ENCODE measurements around the gene PKHD1. TPM values are rescaled to one million over a fixed set of nuclear protein-coding genes. Genes with fewer than 3 reads are reported as not detected.

The PKHD1 gene
- polyA plus RNA-seq, 1 of the 3 experiments (the other 2 are of a cell fraction), result not detected

GRCh38 chr6:52045033-52045432, 42.4 kb downstream of the PKHD1 start:
- Histone ChIP-seq H3K79me2 (ENCODE audit: insufficient read depth) (no peaks in the 10 kb centered on the region), H3K36me3 (replicated peaks in 1 of 2; ENCODE audit: control insufficient read depth in 1 of 2, insufficient read depth in 2 of 2, low read length in 1 of 2) (no peaks in the 10 kb centered on the region), H4K20me1 (ENCODE audit: insufficient read depth) (no peaks in the 10 kb centered on the region), H3F3A (replicated peaks; ENCODE audit: insufficient read depth) (no peaks in the 10 kb centered on the region), H3K9ac (no peak overlapping the region), H2AFZ (ENCODE audit: low read depth) (no peak overlapping the region), H3K4me3 (ENCODE audit: low read depth in 2 of 2, low read length in 1 of 2) (no peak overlapping the region), H3K27me3 (ENCODE audit: insufficient read depth) (no peaks in the 10 kb centered on the region), H3K4me2 (no peak overlapping the region), H3K9me2 (no peaks in the 10 kb centered on the region), H3K4me1 (ENCODE audit: control insufficient read depth in 1 of 2, insufficient read depth in 2 of 2, low read depth in 1 of 2, low read length in 1 of 2) (no peaks in the 10 kb centered on the region), H3K9me3 (no peaks in the 10 kb centered on the region), H3K27ac (ENCODE audit: low read depth in 2 of 2, low read length in 1 of 2) (no peak overlapping the region)
- ChIA-PET CTCF (no interaction called here), POLR2A (no interaction called here)
- DNase-seq, result no peak
- WGBS (ENCODE audit: low lambda C conversion rate), result 29% methylated on average over 5 of the region's 5 CpGs
- TF ChIP-seq IRF3 (IDR thresholded peaks at IDR 0.05; ENCODE audit: low read depth, low read length), result no peak

DNA sequence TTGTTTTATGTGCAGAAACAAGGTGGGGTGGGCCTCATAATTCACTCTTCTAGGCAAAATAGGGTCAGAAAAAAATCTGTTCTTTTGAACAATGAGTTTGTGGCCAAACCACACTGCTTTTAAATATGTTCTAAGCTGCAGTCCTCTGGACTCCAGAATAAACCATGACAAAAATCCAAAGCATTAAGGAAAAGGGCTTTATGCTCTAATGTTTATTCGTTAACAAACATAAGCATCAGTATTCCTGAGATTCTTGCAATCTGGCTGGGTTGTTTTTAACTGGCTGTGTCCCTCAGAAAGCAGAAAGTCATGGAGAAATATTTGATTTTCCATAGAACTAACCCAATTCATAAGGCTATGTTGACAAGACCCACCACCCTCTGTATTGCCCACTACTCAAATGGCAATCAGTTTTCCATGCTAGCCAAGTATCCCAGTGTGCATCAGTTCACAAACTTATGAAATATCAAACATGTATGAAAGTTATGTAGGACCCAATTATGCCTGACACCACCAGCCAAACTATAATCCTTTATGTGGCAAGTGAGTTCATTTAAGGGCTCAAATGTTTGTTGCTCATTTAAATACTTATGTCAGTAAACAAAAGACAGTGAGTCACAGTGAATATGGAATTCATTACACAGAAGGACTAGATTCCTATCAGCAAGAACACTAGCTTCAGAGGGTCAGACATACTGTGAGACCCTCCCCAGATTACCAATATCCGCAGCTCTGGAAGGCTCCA, 45.1 kb downstream of the PKHD1 start:
- no peaks in the 10 kb centered on the region for H3K79me2 ChIP-seq (ENCODE audit: insufficient read depth)
- 32% methylated on average over 2 of the region's 2 CpGs for WGBS (ENCODE audit: low lambda C conversion rate)
- POLR2A ChIA-PET, result no interaction called here

More for the DNA sequence above, 45.1 kb downstream of the PKHD1 start:
- H3F3A ChIP-seq (replicated peaks; ENCODE audit: insufficient read depth), result no peaks in the 10 kb centered on the region
- no peak for DNase-seq
- TF ChIP-seq FOSL2 (IDR thresholded peaks at IDR 0.05; ENCODE audit: borderline replicate concordance, low read depth), result no peak
- TF ChIP-seq GATA2 (CRISPR knock-in tag; IDR thresholded peaks at IDR 0.05), result no peak
- no peak for TF ChIP-seq IRF3 (IDR thresholded peaks at IDR 0.05; ENCODE audit: low read depth, low read length)
- TF ChIP-seq PBX3 (IDR thresholded peaks at IDR 0.05), result no peak
- no peak for TF ChIP-seq MXI1 (IDR thresholded peaks at IDR 0.05; ENCODE audit: low read depth, low read length)
- TF ChIP-seq MEF2A (IDR thresholded peaks at IDR 0.05; ENCODE audit: borderline replicate concordance, low read depth), result no peak
- TF ChIP-seq NFIC (IDR thresholded peaks at IDR 0.05; ENCODE audit: borderline replicate concordance), result no peak
- no peak for TF ChIP-seq TEAD4 (IDR thresholded peaks at IDR 0.05; ENCODE audit: borderline replicate concordance, insufficient read depth)
- no peak for TF ChIP-seq TCF12 (IDR thresholded peaks at IDR 0.05)
- no peak for TF ChIP-seq SIN3A (IDR thresholded peaks at IDR 0.05; ENCODE audit: borderline replicate concordance, low read depth, low read length)
- no peak for TF ChIP-seq FOXM1 (IDR thresholded peaks at IDR 0.05; ENCODE audit: low read depth)
- H3K9me3 ChIP-seq, result no peaks in the 10 kb centered on the region
- no peaks in the 10 kb centered on the region for H3K27me3 ChIP-seq (ENCODE audit: insufficient read depth)
- no peak overlapping the region for H3K27ac ChIP-seq (ENCODE audit: low read depth in 2 of 2, low read length in 1 of 2)
- no peak overlapping the region for H3K4me3 ChIP-seq (ENCODE audit: low read depth in 2 of 2, low read length in 1 of 2)
- no peaks in the 10 kb centered on the region for H3K4me1 ChIP-seq (ENCODE audit: control insufficient read depth in 1 of 2, insufficient read depth in 2 of 2, low read depth in 1 of 2, low read length in 1 of 2)
- H3K9ac ChIP-seq, result no peak overlapping the region
- H3K4me2 ChIP-seq, result no peak overlapping the region
- no peak overlapping the region for H2AFZ ChIP-seq (ENCODE audit: low read depth)
- no peaks in the 10 kb centered on the region for H3K36me3 ChIP-seq (replicated peaks in 1 of 2; ENCODE audit: control insufficient read depth in 1 of 2, insufficient read depth in 2 of 2, low read length in 1 of 2)
- CTCF ChIA-PET, result interaction anchor here (1.3 to 2.4 kb wide), 2 partner anchors 7 to 12 kb away, joined by 4 to 12 read pairs; no protein-coding TSS in a partner anchor
- H4K20me1 ChIP-seq (ENCODE audit: insufficient read depth), result no peaks in the 10 kb centered on the region
- no peaks in the 10 kb centered on the region for H3K9me2 ChIP-seq

Measured in SK-N-SH (cell line).